Choroid plexus epithelial cell (primary cell): ENCODE measurements around the gene EIF5.
A peak's percentile ranks its signal among the peaks of the same experiment; 100 is the strongest.

Experiments
- DNase-seq: peaks from one replicate; pipeline ENCODE4 v3.0.0-alpha.2; 2010; ENCODE audit warnings: low read depth
- H3K4me3 ChIP-seq: 2 replicates; pipeline ENCODE4 v1.5.1; 2011; ENCODE audit warnings: low read depth, mild to moderate bottlenecking, control low read depth, low read length, moderate library complexity
- TF ChIP-seq, protein P1 (sequence below): conservative IDR thresholded peaks from 2 replicates; pipeline ENCODE4 v1.5.1; 2011; ENCODE audit warnings: low read depth, mild to moderate bottlenecking, control low read depth, inconsistent platforms, low read length, moderate library complexity

EIF5 gene

DNA sequence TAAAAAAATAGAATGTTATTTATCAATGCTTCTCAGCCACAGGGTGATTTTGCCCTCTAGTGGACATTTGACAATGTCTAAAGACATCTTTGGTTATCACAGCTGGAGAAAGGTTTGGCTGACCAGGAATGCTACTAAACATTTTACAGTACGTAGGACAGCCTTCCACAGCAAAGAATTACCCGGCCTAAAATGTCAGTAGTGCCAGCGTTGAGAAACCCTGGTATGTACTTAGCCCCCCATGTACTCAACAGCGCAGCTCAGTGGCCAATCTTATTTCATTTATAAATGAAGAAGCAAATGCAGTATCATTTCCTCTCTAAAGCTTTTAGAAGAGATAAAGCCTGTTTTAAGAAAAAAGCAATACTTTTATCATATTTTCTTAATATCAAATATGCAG lies 57.0 kb downstream of the EIF5 start:
- DNase-seq: peak; percentile 93
- no peak overlapping the region for H3K4me3 ChIP-seq
- TF ChIP-seq, protein P1, sequence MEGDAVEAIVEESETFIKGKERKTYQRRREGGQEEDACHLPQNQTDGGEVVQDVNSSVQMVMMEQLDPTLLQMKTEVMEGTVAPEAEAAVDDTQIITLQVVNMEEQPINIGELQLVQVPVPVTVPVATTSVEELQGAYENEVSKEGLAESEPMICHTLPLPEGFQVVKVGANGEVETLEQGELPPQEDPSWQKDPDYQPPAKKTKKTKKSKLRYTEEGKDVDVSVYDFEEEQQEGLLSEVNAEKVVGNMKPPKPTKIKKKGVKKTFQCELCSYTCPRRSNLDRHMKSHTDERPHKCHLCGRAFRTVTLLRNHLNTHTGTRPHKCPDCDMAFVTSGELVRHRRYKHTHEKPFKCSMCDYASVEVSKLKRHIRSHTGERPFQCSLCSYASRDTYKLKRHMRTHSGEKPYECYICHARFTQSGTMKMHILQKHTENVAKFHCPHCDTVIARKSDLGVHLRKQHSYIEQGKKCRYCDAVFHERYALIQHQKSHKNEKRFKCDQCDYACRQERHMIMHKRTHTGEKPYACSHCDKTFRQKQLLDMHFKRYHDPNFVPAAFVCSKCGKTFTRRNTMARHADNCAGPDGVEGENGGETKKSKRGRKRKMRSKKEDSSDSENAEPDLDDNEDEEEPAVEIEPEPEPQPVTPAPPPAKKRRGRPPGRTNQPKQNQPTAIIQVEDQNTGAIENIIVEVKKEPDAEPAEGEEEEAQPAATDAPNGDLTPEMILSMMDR: peak; percentile 80

- H3K4me3 ChIP-seq: no peak overlapping the region
- TF ChIP-seq, protein P1: no peak
- DNase-seq: no peak
Observed at GRCh38 chr14:103392106-103392505, 58.1 kb downstream of the EIF5 start.

GRCh38 chr14:103392572-103392971 lies 58.5 kb downstream of the EIF5 start:
- TF ChIP-seq, protein P1: no peak
- H3K4me3 ChIP-seq: no peak overlapping the region
- no peak for DNase-seq

- TF ChIP-seq, protein P1: no peak
- DNase-seq: no peak
Observed at GRCh38 chr14:103393070-103393469, 59.0 kb downstream of the EIF5 start.

GRCh38 chr14:103393676-103394626 lies 59.9 kb downstream of the EIF5 start:
- TF ChIP-seq, protein P1: peak; percentile 71
- DNase-seq: peak; percentile 65
- H3K4me3 ChIP-seq: no peak overlapping the region

More at GRCh38 chr14:103393070-103393469, 59.0 kb downstream of the EIF5 start:
- H3K4me3 ChIP-seq: no peak overlapping the region
